ENCODE results near the gene LRRC45.
"Not testable (repeated sequence)": the region's sequence is repeated elsewhere in the genome, so short reads cannot be mapped to it uniquely, and the experiment has no call there.

The LRRC45 gene

GRCh38 chr17:82022981-82023446 lies at the start of gene LRRC45:
Gene LRRC45 (plus strand): TSS chr17:82023305. CDS start chr17:82023644, 339 bp downstream.
- DNase-seq = peak; percentile 98 to 100 (median 99)

- DNase-seq = no peak
Observed at GRCh38 chr17:81973432-81973831, 49.7 kb upstream of the LRRC45 start.

- peak in 2 of 6 experiments; percentile 38 to 64 for DNase-seq
Observed at GRCh38 chr17:81976332-81977210, 46.5 kb upstream of the LRRC45 start.

- peak; percentile 80 to 96 (median 86) for DNase-seq
Observed at GRCh38 chr17:81977211-81977808, 45.8 kb upstream of the LRRC45 start, which contains the start of gene ASPSCR1. Gene ASPSCR1 (plus strand): TSS chr17:81977629. CDS start chr17:81977647, 18 bp downstream.

- DNase-seq = no peak
Observed at GRCh38 chr17:81978524-81979298, 44.4 kb upstream of the LRRC45 start.

GRCh38 chr17:81980122-81980521 lies 43.0 kb upstream of the LRRC45 start:
- DNase-seq = no peak

- DNase-seq = peak in 1 of 6 experiments; percentile 13
Observed at GRCh38 chr17:81980707-81981343, 42.3 kb upstream of the LRRC45 start.

GRCh38 chr17:81981511-81981910 lies 41.6 kb upstream of the LRRC45 start:
- not testable (repeated sequence) for DNase-seq

- DNase-seq = no peak
Observed at GRCh38 chr17:81983011-81983638, 40.0 kb upstream of the LRRC45 start.

GRCh38 chr17:81983639-81984373 lies 39.3 kb upstream of the LRRC45 start:
- no peak for DNase-seq

- DNase-seq = no peak
Observed at GRCh38 chr17:81984773-81985410, 38.2 kb upstream of the LRRC45 start.

- no peak for DNase-seq
Observed at GRCh38 chr17:81986606-81987005, 36.5 kb upstream of the LRRC45 start.

- DNase-seq = no peak
Observed at GRCh38 chr17:81987161-81987770, 35.8 kb upstream of the LRRC45 start.

GRCh38 chr17:81990836-81991683 lies 32.0 kb upstream of the LRRC45 start:
- no peak for DNase-seq

- DNase-seq = no peak
Observed at GRCh38 chr17:81991684-81992305, 31.3 kb upstream of the LRRC45 start.

GRCh38 chr17:81992306-81993102 lies 30.6 kb upstream of the LRRC45 start:
- no peak for DNase-seq

GRCh38 chr17:81993729-81994592 lies 29.1 kb upstream of the LRRC45 start:
- no peak for DNase-seq

All from stimulated activated naive CD4-positive, alpha-beta T cell (primary cell).